Stimulated activated CD8-positive, alpha-beta memory T cell treated with anti-CD3 and anti-CD28 coated beads, Interleukin-4, amount 100 ng/mL, for 4 hours (primary cell): ENCODE results near the gene OVOL2.

ENCODE experiments used
- DNase-seq, 2 donors: peaks; one replicate each; pipeline ENCODE4 v3.0.0-alpha.2; 2020; ENCODE audit warnings: low read depth in 2 of 2, low spot score in 1 of 2

The OVOL2 gene

DNA sequence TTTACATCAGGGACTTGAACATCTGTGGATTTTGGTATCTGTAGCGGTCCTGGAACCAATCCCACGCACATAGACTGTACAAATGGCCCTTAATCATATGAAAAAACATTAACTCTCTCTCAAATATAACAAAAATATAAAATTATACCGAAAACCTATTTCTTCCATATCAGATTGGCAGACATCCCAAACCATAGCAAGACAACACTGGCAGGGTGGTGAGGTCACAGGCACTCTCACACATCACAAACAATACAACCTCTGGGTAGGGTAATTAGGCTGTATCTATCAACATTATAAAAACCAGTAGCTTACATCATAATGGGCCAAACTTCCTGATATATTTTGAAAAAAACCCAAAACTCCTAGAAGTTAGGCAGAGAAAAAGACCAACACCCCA, 40.9 kb downstream of the OVOL2 start:
- no peak for DNase-seq

DNA sequence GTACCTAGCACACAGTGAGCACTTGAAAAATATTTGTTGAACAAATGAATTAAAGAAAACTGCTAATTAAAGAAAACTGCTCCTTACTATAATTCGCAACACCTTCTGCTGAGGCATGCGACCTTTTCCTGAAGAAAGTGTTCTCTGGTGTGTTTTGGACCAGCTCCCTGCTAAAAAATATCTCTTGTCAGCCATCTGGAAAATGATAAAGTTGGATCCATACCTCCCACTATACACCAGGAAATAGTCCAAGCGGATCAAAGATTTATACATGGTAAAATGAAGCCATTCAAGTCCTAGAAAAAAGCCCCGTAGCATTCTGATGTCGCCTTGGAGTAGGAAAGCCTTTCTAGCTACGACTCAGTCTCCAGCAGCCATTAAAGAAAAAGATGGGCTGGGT, 43.3 kb downstream of the OVOL2 start:
- no peak for DNase-seq

DNA sequence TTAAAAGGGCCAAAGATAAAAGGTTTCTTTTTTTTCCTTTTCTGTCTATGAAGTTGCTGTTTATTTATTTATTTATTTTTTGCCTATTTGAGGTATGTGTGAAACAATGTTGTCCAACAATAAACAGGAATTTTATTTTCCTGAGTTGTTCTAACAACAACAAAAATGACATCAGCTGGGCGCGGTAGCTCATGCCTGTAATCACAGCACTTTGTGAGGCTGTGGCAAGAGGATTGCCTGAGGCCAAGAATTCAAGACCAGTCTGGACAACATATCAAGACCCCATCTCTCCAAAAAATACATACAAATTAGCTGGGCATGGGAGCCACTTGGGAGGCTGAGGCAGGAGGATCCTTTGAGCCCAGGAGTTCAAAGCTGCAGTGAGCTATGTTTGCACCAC, 44.8 kb downstream of the OVOL2 start:
- DNase-seq, result no peak

DNA sequence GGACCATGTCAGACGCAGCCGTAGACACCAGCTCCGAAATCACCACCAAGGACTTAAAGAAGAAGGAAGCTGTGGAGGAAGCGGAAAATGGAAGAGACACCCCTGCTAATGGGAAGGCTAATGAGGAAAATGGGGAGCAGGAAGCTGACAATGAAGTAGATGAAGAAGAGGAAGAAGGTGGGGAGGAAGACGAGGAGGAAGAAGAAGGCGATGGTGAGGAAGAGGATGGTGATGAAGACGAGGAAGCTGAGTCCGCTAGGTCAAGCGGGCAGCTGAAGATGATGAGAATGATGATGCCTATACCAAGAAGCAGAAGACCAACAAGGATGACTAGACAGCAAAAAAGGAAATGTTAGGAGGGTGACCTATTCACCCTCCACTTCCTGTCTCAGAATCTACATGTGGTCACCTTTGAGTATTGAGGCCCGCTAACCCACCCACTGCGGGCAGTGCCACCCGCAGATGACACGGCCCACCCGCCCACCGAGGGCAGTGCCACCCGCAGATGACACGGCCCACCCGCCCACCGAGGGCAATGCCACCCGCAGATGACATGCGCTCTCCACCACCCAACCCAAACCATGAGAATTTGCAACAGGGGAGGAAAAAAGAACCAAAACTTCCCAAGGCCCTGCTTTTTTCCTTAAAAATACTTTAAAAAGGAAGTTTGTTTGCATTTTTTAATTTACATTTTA, 45.6 kb downstream of the OVOL2 start:
- no peak for DNase-seq

DNA sequence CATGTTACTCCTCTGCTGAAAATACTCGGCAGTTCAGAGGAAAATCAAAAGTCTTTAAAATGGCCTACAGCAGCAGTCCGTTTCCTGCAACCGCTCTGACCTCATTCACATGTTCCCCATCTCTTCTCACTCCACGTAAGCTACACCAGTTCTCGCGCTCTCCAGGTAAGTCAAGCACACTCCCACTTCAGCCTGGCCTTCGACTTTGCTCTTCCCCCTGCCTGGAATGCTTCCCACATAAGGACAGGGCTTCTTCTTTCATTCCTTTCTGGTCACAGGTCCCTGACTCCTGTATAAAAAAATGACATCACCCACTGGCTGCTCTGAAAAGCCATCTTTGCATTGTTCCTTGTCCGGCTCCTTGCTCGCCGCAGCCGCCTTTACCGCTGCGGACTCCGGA, 46.2 kb downstream of the OVOL2 start:
- no peak for DNase-seq

DNA sequence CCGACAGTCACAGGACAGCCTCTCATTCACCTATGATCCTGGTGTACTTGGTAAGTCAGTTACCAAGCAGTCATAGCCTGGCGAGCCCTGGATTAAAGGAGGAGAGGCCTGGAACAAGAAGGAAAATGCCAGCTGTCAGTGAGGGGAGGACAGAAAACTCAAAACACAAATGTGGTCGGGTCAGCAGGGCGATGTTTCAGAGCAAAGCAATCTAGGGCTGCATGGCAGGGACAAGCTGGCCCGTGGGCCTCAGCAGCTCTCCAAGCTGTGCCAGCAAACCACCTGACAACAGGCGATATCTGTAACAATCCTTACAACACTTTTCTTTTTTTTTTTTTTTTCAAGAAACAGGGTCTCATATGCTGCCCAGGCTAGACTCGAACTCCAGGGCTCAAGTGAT, 48.6 kb downstream of the OVOL2 start:
- DNase-seq, result no peak

DNA sequence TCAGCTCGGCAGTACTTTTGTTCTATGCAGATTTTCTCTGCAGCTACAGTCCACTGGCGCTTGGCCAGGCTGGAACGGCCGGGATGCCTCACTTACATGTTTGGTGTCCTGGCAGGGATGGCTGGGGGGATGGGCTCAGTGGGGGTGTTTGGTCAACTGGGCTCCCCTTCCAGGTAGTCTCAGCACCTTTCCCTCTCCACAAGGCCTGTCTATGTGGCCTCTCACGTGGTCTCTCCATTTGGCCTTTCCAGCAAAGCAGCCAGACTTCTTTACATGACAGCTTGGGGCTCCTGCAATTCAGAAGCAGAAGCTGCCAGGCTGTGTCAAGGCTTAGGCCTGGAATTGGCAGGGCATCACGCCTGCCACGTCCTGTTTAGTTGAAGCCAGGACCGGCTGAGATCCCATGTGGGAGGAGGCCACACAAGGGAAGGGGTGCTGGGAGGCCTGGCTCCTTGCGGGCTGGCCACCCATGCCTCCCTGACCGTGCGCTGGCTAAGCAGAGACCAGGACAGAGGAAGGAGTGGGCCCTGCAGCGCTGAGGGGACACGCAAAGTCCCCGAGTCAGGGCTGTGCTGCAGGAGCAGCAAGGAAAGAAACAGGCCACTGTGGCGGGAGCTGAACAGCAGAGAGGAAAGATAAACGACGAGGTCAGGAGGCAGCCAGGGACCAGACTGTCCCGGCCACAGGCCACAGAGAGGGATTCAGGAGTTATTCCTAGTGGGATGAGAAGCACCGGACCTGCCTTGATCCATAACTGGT, 50.0 kb downstream of the OVOL2 start:
- DNase-seq, result no peak

DNA sequence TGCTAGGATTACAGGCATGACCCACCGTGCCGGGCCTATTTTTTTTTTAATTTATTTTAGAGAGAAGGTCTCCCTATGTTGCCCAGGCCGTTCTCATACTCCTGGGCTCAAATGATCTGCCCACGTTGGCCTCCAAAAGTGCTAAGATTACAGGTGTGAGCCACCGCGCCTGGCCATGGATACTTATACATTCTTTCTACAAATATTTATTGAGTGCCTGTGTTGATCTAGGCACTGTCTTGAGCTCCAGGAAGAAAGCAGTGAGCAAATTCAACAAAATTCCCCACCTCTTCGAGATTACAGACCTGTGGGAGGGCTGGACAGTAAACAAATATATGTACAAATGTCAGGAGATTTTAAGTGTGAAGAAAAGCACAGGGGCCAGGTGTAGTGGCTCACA, 51.0 kb downstream of the OVOL2 start:
- no peak for DNase-seq

DNA sequence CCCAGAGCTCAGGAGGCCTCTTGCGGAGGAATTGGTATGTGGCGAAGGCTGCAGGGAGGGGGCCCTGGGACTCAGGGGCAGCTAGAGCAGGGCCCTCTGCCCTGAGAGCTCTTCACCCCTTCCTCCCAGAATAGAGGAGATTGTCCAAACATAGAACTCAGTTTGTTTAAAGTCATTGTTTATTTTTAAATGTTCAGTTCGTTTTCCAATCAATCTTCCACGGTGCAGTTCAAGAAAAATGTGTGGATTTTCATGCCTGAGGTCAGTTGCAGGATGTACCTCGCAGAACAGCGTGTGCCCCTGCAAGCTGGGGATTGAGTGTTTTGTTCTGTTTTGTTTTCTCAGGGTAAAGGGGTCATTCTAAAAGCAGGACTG, 51.7 kb downstream of the OVOL2 start:
- DNase-seq, result no peak

DNA sequence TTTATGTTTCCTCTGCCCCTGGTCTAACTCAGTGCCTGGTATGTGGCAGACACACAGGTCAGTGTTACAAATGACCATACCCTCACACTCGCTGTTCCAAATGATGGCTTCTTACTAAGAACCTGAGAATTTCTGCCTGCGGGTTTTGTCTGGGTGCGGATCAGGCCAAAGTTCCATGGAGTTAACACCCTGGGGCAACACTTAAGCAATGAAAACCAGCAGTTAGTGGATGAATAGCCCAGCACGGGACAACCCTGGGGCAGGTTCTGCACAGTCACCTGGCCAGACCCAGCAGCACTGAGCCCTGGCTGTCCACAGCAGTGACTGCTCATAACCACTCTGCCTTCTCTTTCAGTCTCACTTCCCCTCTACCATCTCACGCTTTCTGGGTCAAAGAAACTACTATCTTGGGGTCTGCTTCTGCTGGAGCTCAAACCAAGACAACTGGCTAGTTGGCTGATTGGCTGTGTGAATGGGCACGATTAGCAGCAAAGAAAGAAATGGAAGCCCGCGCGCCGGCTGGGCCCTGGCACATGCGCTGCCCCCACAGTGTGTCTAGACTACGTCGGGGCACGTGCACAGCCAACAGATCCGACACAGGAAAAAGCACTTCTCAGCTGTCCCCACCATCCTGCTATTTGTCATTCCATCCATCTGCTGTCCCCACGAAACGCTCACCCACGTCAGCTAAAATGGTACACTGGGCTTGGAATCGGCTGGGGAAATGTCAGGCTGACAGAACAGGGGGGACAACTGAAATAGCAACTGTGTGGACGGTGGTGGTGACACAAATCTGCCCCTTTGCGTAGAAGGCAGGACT, 52.3 kb downstream of the OVOL2 start:
- no peak for DNase-seq

DNA sequence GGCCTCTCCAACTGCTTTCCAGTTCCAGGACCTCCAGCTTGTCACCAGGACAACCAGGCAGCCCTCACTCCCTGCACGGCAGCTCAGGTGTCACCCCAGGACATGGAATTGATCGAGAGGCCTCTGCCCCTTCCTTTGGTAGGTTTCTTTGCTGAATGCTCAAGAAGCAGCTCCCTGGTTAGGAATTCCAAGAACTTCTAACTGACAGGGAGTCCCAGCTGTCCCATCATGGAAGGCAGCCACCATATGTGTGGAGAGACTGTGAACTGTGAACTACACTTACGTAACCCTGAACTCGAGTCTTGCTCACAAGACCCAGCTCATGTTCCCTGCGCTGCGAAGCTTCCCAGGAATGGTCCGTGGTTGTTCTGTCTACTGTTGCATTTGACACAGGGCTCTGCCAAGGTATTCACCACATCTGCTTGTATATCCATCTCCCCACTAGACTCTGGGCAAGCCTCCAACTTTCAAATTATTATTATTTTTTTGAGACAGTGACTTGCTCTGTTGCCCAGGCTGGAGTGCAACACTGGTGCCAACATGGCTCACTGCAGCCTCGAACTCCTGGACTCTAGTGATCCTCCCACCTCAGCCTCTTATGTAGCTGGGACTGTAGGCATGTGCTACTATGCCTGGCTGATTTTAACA, 53.2 kb downstream of the OVOL2 start:
- DNase-seq, result no peak

DNA sequence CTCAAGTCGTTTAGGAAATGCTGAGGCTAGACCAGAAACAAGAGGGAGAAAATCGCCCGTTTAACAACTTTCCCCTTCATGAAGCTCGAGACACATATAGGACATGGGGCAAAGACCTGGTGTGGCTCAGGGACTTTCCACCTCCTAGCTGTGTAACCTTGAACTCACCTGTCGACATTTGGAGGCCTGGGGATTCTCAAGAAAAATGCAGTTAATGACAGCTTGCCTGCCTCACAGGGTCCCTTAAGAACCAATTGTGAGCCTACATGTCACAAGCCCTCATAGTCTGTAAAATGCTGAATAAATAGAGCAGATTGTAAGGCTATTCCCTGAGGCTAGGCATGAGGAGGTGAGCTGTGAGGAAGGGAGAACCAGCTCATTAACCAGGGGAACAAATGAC, 53.8 kb downstream of the OVOL2 start:
- no peak for DNase-seq

DNA sequence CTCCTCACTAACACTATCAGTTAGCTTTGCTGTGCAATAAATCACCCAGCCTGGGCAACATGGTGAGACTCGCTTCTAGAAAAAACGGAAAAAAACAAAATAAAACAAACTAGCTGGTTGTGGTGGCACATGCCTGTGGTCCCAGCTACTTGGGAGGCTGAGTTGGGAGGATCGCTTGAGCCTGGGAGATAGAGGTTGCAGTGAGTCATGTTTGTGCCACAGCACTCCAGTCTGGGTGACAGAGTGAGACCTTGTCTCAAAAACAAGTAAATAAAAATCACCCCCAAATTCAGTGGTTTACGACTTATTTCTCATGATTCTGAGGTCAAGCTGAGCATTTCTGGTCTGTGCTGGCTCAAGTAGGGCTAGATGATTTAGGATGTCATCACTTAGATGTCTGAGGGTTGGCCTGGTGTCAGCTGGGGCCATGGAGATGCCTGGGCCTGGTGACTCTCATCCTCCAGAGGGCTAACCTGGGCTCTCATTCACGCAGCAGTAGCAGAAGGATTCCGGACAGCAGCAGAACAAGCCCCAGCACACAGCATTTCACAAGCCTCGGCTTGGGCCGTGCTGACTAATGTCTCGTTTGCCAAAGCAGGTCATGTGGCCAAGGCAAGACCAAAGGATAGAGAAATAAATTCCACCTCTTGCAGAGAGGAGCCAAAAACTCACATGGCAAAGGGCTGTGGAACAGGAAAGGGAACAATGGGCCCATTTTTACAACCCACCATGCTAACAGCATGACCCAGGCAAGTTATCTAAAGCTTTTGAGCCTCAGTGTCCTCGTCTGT, 56.4 kb downstream of the OVOL2 start:
- no peak for DNase-seq

DNA sequence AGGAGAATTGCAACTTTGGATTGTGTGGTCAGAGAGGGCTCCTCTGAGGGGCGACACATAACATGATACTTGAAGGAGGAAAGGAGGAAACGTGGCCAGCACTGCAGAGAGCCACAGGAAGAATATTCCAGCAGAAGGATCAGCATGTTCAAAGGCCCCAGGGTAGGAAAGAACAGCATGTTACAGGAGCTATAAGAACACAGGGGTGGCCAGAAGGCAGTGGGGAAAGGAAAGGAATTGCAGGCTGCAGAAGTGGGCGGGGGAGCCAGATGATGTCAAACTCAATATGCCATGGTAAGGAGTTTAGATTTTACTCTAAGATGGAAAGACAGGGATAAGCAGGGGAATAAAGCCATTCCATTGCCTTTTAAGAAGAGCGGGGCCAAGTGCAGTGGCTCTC, 58.1 kb downstream of the OVOL2 start:
- no peak for DNase-seq

DNA sequence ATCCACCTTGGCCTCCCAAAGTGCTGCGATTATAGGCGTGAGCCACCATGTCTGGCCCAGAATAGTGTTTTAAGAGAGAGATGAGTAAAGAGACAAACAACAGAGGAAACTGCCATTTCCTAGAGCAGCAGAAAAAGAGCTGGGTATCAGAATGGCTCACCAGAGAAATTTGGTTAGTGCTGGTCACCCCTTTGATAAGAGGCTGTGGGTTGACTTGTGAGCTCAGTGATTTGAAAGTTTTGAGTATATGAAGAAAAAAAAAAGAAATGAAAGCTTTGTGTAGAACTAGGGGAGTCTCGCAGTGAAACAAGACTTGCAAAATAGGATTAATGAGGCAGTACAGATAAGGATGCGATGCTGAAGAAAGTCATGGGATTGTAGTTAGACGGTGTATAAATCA, 59.3 kb downstream of the OVOL2 start:
- no peak for DNase-seq

DNA sequence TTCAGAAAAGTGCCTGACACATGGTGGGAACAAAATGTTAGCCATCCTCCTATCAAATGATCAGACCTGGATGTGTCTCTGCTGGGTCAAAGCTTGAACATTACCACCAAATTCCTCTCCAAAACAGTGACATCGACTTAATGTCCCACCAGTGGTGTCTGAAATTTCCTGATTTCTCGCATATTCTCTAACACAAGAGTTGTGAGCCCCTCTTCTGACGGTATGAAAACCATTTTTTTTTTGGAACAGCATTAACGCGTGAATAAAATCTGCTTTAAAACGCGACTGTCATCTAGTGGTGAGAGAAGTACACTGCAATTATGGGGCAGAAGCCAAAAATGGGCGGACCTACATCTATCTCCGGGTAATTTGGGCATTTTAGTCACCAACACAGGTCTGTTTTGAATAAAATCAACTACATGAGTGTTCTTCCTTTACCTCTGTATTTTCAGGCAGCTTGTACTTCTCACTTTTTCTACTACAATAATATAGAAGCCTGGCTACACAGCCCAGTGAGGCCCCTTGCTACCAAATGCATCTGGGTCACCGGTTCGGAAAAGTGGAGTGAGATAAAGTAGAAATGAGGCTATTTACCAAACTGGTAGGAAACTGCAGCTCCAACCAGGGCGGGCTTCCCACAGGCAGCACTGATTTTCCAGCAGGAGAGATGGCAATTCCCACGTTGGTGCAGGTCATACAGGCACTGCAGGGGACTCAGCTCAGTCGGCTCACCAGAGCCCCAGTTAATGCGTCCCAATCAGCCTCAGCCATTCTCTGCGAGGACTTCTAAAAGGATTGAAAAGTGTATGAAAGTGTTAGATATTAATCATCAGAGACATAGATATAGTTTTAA, 61.5 kb downstream of the OVOL2 start:
- peak in 1 of 2 donors; percentile 2 for DNase-seq

DNA sequence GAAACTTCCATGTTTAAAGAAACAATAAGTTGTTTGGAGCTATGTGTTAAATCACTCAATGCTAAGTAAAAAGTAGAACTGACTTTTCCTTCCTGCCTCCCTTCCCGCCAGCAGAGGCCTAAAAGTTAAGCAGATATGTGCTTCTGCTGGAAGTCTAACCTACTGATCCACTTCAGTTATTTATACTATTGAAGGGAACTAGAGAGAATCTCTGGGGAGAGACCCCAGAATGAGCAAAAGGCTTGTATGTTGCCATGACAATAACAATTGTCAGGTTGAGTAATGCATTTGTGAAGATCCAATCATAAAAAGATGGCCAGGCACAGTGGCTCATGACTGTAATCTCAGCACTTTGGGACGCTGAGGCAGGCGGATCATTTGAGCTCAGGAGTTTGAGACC, 64.2 kb downstream of the OVOL2 start:
- DNase-seq, result no peak

DNA sequence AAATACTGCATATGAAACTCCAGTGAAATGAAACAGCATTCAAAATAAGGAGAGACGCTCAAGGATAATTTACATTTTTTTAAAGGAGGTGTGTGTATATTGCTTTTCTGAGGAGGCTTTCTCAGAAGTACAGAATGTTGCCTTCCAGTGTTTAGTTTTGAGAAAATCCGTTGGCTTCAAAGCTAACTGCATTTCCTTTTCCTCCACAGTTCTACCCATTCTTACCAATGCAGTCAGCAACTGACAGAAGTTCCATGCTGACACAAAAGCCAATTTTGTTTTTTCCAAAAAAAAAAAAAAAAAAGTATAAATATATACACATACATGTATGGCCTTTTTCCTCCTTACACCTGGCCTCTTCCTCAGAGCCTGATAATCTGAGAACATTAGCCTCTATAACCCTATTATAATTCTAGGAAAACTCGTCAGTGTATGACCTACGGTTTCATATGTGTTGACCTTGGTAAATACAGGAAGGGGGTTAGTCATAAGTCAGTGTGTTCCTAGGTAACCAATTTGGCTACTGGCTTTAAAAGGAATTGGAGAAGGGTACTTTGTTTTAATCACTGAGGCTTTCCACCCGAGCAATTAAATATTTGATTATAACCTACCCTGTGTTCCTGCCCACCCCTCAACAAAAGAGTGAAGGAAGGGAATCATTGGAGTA, 64.7 kb downstream of the OVOL2 start:
- DNase-seq, result no peak

DNA sequence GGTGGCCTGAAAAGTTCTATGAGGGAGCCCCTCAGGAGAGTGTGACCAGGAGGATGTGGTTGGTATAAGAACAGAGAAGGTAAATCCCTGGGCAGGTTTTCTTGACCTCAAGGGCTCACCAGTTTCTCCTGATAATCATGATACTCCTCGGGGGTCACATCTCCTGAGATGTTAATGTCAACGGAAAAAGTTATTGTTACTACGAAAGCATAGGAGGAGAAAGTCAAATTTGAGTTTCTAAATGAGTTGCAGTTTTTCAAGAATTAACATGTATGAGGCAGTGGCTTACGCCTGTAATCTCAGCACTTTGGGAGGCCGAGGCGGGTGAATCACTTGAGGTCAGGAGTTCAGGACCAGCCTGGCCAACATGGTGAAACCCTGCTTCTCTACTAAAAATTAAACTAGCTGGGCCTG, 65.5 kb downstream of the OVOL2 start:
- no peak for DNase-seq
